RWPE2 (cell line): Measurements from ENCODE around the gene DGKK.
"Not testable (repeated sequence)": the region's sequence is repeated elsewhere in the genome, so short reads cannot be mapped to it uniquely, and the experiment has no call there.

Experiments
- ATAC-seq: fragments of 200-7000 bp; cut with Tn5 transposase; 3 replicates; pipeline ENCODE4 v1.9.1; 2021; ENCODE audit warnings: low read depth
- DNase-seq: peaks from one replicate; pipeline ENCODE4 v3.0.0-alpha.2; 2020; ENCODE audit warnings: low spot score
- H3K27ac ChIP-seq: fragments of 450-650 bp; 2 replicates; pipeline ENCODE4 v1.5.1; 2017; ENCODE audit warnings: mild to moderate bottlenecking; ENCODE audit not compliant: poor library complexity, severe bottlenecking
- H3K27me3 ChIP-seq: fragments of 250-450 bp; sonication (Bioruptor Pico); 2 replicates; pipeline ENCODE4 v1.5.1; 2021; ENCODE audit warnings: mild to moderate bottlenecking, moderate library complexity; ENCODE audit not compliant: insufficient read depth, poor library complexity, severe bottlenecking
- H3K36me3 ChIP-seq: fragments of 250-450 bp; sonication (Bioruptor Pico); 2 replicates; pipeline ENCODE4 v1.5.1; 2020; ENCODE audit warnings: low read depth, mild to moderate bottlenecking, moderate library complexity
- H3K4me1 ChIP-seq: fragments of 250-450 bp; sonication (Bioruptor Pico); 2 replicates; pipeline ENCODE4 v1.5.1; 2021; ENCODE audit warnings: mild to moderate bottlenecking, moderate library complexity; ENCODE audit not compliant: insufficient read depth, poor library complexity, severe bottlenecking
- H3K4me3 ChIP-seq: fragments of 250-450 bp; sonication (Bioruptor Pico); 2 replicates; pipeline ENCODE4 v1.5.1; 2021; ENCODE audit warnings: mild to moderate bottlenecking, moderate library complexity; ENCODE audit not compliant: severe bottlenecking
- H3K9me3 ChIP-seq: fragments of 250-450 bp; sonication (Bioruptor Pico); 2 replicates; pipeline ENCODE4 v1.5.1; 2021; ENCODE audit warnings: mild to moderate bottlenecking, moderate library complexity; ENCODE audit not compliant: severe bottlenecking
- CTCF ChIP-seq: fragments of 450-650 bp; IDR thresholded peaks from one replicate; pipeline ENCODE4 v1.5.1; 2017; ENCODE audit warnings: mild to moderate bottlenecking, moderate library complexity; ENCODE audit not compliant: poor library complexity, severe bottlenecking

The DGKK gene

GRCh38 chrX:50375481-50376267 is 95.0 kb downstream of the DGKK start:
- H3K27ac ChIP-seq: no peak overlapping the region

DNA sequence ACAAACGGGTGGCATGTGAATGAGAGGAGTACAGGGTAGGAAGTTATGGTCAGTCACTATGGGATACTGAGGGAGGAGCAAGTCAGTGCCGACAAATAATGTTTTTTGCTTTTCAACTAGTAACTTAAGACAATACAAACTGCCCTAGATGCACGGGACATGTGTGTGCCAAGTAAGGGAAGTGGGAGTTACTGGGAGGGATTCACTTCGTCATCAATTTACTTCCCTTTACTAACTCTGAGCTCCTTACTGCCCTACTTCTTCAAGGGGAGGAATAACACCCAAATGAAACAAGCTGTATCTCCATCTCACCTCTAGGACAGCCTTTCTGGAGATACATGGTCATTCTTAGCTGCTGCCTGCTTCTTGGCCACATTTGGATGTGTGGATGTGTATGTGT is 97.7 kb downstream of the DGKK start:
- Histone ChIP-seq H3K9me3 (no peaks in the 10 kb centered on the region), H3K27me3 (no peaks in the 10 kb centered on the region), H3K4me1 (no peaks in the 10 kb centered on the region), H3K4me3 (no peak overlapping the region), H3K36me3 (no peaks in the 10 kb centered on the region), H3K27ac (no peak overlapping the region)
- DNase-seq (no peak), ATAC-seq (no peak)
- no peak for TF ChIP-seq CTCF

More at GRCh38 chrX:50375481-50376267, 95.0 kb downstream of the DGKK start:
- Histone ChIP-seq H3K4me1 (no peaks in the 10 kb centered on the region), H3K4me3 (no peak overlapping the region), H3K9me3 (no peaks in the 10 kb centered on the region), H3K27me3 (no peaks in the 10 kb centered on the region), H3K36me3 (no peaks in the 10 kb centered on the region)
- no peak for ATAC-seq
- no peak for TF ChIP-seq CTCF
- no peak for DNase-seq

GRCh38 chrX:50343917-50344316 is 126.7 kb downstream of the DGKK start:
- no peak for DNase-seq
- no peaks in the 10 kb centered on the region for H3K4me1 ChIP-seq
- TF ChIP-seq CTCF: no peak
- H3K27me3 ChIP-seq: no peaks in the 10 kb centered on the region
- no peaks in the 10 kb centered on the region for H3K36me3 ChIP-seq
- no peak overlapping the region for H3K27ac ChIP-seq
- H3K9me3 ChIP-seq: no peaks in the 10 kb centered on the region
- H3K4me3 ChIP-seq: no peak overlapping the region
- ATAC-seq: no peak

GRCh38 chrX:50333308-50333707 is 137.3 kb downstream of the DGKK start:
- DNase-seq (no peak), ATAC-seq (no peak)
- Histone ChIP-seq H3K27me3 (no peaks in the 10 kb centered on the region), H3K9me3 (no peaks in the 10 kb centered on the region), H3K4me1 (no peaks in the 10 kb centered on the region), H3K27ac (no peak overlapping the region), H3K4me3 (no peak overlapping the region), H3K36me3 (no peaks in the 10 kb centered on the region)
- no peak for TF ChIP-seq CTCF

GRCh38 chrX:50332668-50333067 is 138.0 kb downstream of the DGKK start:
- not testable (repeated sequence) for H3K27me3 ChIP-seq, H3K4me1 ChIP-seq, H3K36me3 ChIP-seq, H3K27ac ChIP-seq, H3K9me3 ChIP-seq, DNase-seq, ATAC-seq, H3K4me3 ChIP-seq
